GM23248 (cell line): ENCODE results near the gene RAD50. TPM values are rescaled to one million over a fixed set of nuclear protein-coding genes. Genes with fewer than 3 reads are reported as not detected.
"Not testable (repeated sequence)": the region's sequence is repeated elsewhere in the genome, so short reads cannot be mapped to it uniquely, and the experiment has no call there.

Experiments used
- DNase-seq: peaks from one replicate; pipeline ENCODE4 v3.0.0-alpha.2; 2015
- H2AFZ ChIP-seq: fragments of 200-600 bp; sonication (generic); 2 replicates; pipeline ENCODE4 v1.6.1; 2016; ENCODE audit warnings: antibody characterized with exemption
- H3F3A ChIP-seq: fragments of 200-600 bp; sonication (generic); 2 replicates; pipeline ENCODE4 v1.6.1; 2016; ENCODE audit warnings: mild to moderate bottlenecking, antibody characterized with exemption, mixed run types; ENCODE audit not compliant: insufficient read depth
- H3K27ac ChIP-seq: fragments of 200-600 bp; sonication (generic); 2 replicates; pipeline ENCODE4 v1.5.1; 2016; ENCODE audit warnings: mild to moderate bottlenecking
- H3K27me3 ChIP-seq: fragments of 200-600 bp; sonication (generic); replicated peaks from 2 replicates; pipeline ENCODE4 v1.6.1; 2016; ENCODE audit warnings: mild to moderate bottlenecking; ENCODE audit not compliant: insufficient read depth
- H3K36me3 ChIP-seq: fragments of 200-600 bp; sonication (generic); 2 replicates; pipeline ENCODE4 v1.6.1; 2016; ENCODE audit warnings: low read depth, mild to moderate bottlenecking
- H3K4me1 ChIP-seq: fragments of 200-600 bp; sonication (generic); 2 replicates; pipeline ENCODE4 v1.6.1; 2016; ENCODE audit warnings: mild to moderate bottlenecking; ENCODE audit not compliant: insufficient read depth
- H3K4me2 ChIP-seq: fragments of 200-600 bp; sonication (generic); one replicate; pipeline ENCODE4 v1.6.1; 2016; ENCODE audit warnings: mild to moderate bottlenecking; ENCODE audit not compliant: unreplicated experiment
- H3K4me3 ChIP-seq: fragments of 200-600 bp; sonication (generic); 2 replicates; pipeline ENCODE4 v1.5.1; 2016; ENCODE audit warnings: mild to moderate bottlenecking
- H3K79me2 ChIP-seq: fragments of 200-600 bp; sonication (generic); 2 replicates; pipeline ENCODE4 v1.6.1; 2016; ENCODE audit warnings: mild to moderate bottlenecking; ENCODE audit not compliant: insufficient read depth
- H3K9ac ChIP-seq: fragments of 200-600 bp; sonication (generic); 2 replicates; pipeline ENCODE4 v1.6.1; 2016; ENCODE audit warnings: mild to moderate bottlenecking
- H3K9me2 ChIP-seq: fragments of 200-600 bp; sonication (generic); 2 replicates; pipeline ENCODE4 v1.6.1; 2016; ENCODE audit warnings: mixed run types, mild to moderate bottlenecking, moderate library complexity; ENCODE audit not compliant: insufficient read depth
- H3K9me3 ChIP-seq: fragments of 200-600 bp; sonication (generic); one replicate; pipeline ENCODE4 v1.6.1; 2017; ENCODE audit warnings: low read depth
- H4K20me1 ChIP-seq: fragments of 200-600 bp; sonication (generic); 2 replicates; pipeline ENCODE4 v1.6.0; 2016; ENCODE audit not compliant: insufficient read depth
- EZH2 ChIP-seq: fragments of 200-600 bp; sonication (generic); IDR thresholded peaks from 2 replicates; pipeline ENCODE4 v1.6.1; 2018; ENCODE audit warnings: antibody characterized with exemption, mild to moderate bottlenecking; ENCODE audit not compliant: insufficient read depth, poor library complexity, severe bottlenecking
- EZH2phosphoT487 ChIP-seq: fragments of 200-600 bp; sonication (generic); IDR thresholded peaks from 2 replicates; pipeline ENCODE4 v1.6.1; 2018; ENCODE audit warnings: antibody characterized with exemption, moderate library complexity, mild to moderate bottlenecking, low read depth; ENCODE audit not compliant: insufficient read depth
- WGBS, 2 experiments: methylation state at CpG; one replicate each; pipeline ENCODE4 v1.1.6; 2015 to 2017; ENCODE audit warnings: low lambda C conversion rate in 2 of 2, low coverage in 1 of 2; ENCODE audit errors: missing lambda C conversion rate in 2 of 2; 5-methylcytosine and 5-hydroxymethylcytosine counted together
- in situ Hi-C: fragments of 300-500 bp; cut with MboI; formaldehyde crosslinking; loops from 2 replicates; pipeline ENCODE4 v1.15.0; 2020
- polyA plus RNA-seq: library from polyadenylated mRNA; unstranded; fragments of >200 nt; fragmentation: Nextera tagmentation; extraction: Ambion mirVana; gene quantifications from 2 replicates; pipeline ENCODE4 v1.2.1, GENCODE V29; 2016
- total RNA-seq: library from RNA; depleted of rRNA; stranded (reverse); fragments of >200 nt; shearing (Covaris generic); gene quantifications from 2 replicates; pipeline ENCODE4 v1.2.3, GENCODE V29; 2014; rRNA removed

RAD50 gene
- total RNA-seq (17.7 and 21.5 TPM in 2 replicates), polyA plus RNA-seq (40.9 and 44.0 TPM in 2 replicates)

DNA sequence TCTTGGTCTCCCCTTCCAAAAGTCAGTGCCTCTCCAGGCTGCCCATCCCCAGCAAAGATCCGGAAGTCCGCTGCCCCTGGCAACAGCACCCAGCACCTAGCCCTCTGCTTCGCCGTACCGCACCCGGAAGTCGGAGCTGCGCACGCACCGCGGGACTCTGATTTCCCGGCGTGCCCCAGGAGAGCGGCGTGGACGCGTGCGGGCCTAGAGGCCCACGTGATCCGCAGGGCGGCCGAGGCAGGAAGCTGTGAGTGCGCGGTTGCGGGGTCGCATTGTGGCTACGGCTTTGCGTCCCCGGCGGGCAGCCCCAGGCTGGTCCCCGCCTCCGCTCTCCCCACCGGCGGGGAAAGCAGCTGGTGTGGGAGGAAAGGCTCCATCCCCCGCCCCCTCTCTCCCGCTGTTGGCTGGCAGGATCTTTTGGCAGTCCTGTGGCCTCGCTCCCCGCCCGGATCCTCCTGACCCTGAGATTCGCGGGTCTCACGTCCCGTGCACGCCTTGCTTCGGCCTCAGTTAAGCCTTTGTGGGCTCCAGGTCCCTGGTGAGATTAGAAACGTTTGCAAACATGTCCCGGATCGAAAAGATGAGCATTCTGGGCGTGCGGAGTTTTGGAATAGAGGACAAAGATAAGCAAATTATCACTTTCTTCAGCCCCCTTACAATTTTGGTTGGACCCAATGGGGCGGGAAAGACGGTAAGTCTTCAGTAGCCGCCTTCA lies at the start of gene RAD50:
Gene RAD50 (plus strand): TSS at position 215 of the 715 bp plus-strand sequence. CDS start 348 bp downstream, at position 563.
- Histone ChIP-seq H3K4me1 (peaks cover 12% of the 10 kb centered on the region; the same call in 1 of the 2 replicates), H3K27me3 (no peaks in the 10 kb centered on the region), H3K27ac (peak within 1 kb of the TSS; percentile 78), H3F3A (peaks cover 16% of the 10 kb centered on the region; the same call in 1 of the 2 replicates), H3K9me2 (no peaks in the 10 kb centered on the region), H3K36me3 (no peaks in the 10 kb centered on the region), H4K20me1 (no peaks in the 10 kb centered on the region), H3K4me3 (peak within 1 kb of the TSS; percentile 99), H3K4me2 (peak within 1 kb of the TSS; percentile 98), H3K79me2 (peaks cover 49% of the 10 kb centered on the region), H3K9me3 (no peaks in the 10 kb centered on the region), H2AFZ (peak within 1 kb of the TSS; percentile 99), H3K9ac (peak within 1 kb of the TSS; percentile 96)
- TF ChIP-seq EZH2 (no peak), EZH2phosphoT487 (no peak)
- WGBS, 2 experiments = 1 to 3% methylated on average over 42 to 53 of the region's 53 CpGs
- peak; percentile 97 for DNase-seq
- in situ Hi-C loops = no loop called here

DNA sequence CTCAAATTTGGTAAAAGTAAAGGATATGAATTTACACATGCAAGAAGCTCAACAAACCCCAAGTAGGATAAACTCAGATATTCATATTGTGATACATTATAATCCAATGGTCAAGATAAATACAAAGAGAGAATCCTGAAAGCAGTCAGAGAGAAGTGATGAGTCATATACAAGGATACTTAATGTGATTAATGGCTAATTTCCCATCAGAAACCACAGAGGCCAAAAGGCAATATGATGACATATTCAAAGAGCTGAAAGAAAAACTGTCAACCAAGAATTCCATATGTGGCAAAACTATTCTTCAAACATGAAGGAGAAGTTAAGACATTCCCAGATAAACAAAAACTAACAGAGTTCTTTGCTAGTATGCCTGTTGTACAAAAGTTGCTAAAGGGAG lies 46.7 kb upstream of the RAD50 start:
- H4K20me1 ChIP-seq = no peaks in the 10 kb centered on the region
- DNase-seq = peak; percentile 70
- H3K79me2 ChIP-seq = no peaks in the 10 kb centered on the region
- H3K36me3 ChIP-seq = no peaks in the 10 kb centered on the region
- H3K9me2 ChIP-seq = no peaks in the 10 kb centered on the region
- H3F3A ChIP-seq = peaks cover 26% of the 10 kb centered on the region
- H3K9ac ChIP-seq = no peak overlapping the region
- H3K27ac ChIP-seq = no peak overlapping the region
- no peaks in the 10 kb centered on the region for H3K9me3 ChIP-seq
- H3K4me3 ChIP-seq = no peak overlapping the region
- no peak overlapping the region for H3K4me2 ChIP-seq
- TF ChIP-seq EZH2 (no peak), EZH2phosphoT487 (0 out of 2 replicates have a peak, but pooled peaks have one; percentile 36)
- in situ Hi-C loops = no loop called here
- no peak overlapping the region for H2AFZ ChIP-seq
- H3K27me3 ChIP-seq = no peaks in the 10 kb centered on the region
- peaks cover 20% of the 10 kb centered on the region for H3K4me1 ChIP-seq

DNA sequence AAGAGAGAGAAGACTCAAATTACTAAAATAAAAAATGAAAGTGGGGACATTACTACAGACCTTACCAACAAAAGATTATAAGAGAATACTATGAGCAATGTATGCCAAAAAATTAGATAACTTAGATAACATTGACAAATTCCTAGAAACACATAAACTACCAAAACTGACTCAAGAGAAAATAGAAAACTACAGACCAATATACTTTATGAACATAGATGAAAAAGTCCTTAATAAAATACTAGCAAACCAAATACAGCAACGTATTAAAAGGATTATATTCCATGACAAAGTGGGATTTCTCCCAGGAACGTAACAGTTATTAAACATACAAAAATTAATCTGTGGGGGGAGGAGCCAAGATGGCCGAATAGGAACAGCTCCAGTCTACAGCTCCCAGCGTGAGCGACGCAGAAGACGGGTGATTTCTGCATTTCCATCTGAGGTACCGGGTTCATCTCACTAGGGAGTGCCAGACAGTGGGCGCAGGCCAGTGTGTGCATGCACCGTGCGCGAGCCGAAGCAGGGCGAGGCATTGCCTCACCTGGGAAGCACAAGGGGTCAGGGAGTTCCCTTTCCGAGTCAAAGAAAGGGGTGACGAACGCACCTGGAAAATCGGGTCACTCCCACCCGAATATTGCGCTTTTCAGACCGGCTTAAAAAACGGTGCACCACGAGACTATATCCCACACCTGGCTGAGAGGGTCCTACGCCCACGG lies 43.0 kb upstream of the RAD50 start:
- H3K27ac ChIP-seq, DNase-seq, H3K4me3 ChIP-seq, H3K36me3 ChIP-seq, H3K27me3 ChIP-seq, H4K20me1 ChIP-seq, H3K9me2 ChIP-seq, H3K9me3 ChIP-seq, H2AFZ ChIP-seq, H3K9ac ChIP-seq, in situ Hi-C loops, H3K79me2 ChIP-seq, H3K4me1 ChIP-seq, H3K4me2 ChIP-seq: not testable (repeated sequence)
- WGBS, 2 experiments = 85 to 86% methylated on average over 6 to 25 of the region's 25 CpGs
- peaks cover 10% of the 10 kb centered on the region for H3F3A ChIP-seq

DNA sequence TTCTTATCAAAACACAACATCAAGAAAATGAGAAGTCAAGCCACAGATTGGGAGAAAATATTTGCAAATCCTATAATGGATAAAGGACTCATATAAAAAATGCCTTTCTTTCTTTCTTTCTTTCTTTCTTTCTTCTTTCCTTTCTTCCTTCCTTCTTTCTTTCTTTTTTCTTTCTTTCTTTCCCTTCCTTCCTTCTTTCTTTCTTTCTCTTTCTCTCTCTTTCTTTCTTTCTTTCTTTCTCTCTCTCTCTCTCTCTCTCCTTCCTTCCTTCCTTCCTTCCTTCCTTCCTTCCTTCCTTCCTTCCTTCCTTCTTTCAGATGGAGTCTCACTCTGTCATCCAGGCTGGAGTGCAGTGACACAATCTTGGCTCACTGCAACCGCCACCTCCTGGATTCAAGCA lies 34.7 kb upstream of the RAD50 start:
- DNase-seq, H3F3A ChIP-seq, H3K79me2 ChIP-seq, in situ Hi-C loops, H3K4me3 ChIP-seq, H3K36me3 ChIP-seq, H3K9ac ChIP-seq, H3K4me2 ChIP-seq, H3K4me1 ChIP-seq, H3K9me3 ChIP-seq, H3K27ac ChIP-seq, H3K9me2 ChIP-seq, H3K27me3 ChIP-seq, H4K20me1 ChIP-seq, H2AFZ ChIP-seq: not testable (repeated sequence)
- WGBS, 2 experiments = 73 to 80% methylated on average over 1 of the region's 1 CpG

DNA sequence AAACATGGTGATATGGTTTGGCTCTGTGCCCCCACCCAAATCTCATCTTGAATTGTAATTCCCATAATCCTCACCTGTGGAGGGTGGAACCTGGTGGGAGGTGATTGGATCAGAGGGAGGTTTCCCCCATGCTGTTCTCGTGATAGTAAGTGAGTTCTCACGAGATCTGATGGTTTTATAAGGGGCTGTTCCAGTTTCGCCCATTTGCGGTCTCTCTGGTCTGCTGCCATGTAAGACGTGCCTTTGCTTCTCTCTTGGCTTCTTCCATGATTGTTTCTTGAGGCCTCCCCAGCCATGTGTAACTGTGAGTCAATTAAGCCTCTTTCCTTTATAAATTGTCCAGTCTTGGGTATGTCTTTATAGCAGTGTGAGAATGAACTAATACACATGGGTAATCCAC lies 31.9 kb upstream of the RAD50 start:
- DNase-seq, H3K9me2 ChIP-seq, H3K4me1 ChIP-seq, in situ Hi-C loops, H4K20me1 ChIP-seq, H2AFZ ChIP-seq, H3K27ac ChIP-seq, H3K36me3 ChIP-seq, H3K4me3 ChIP-seq, H3F3A ChIP-seq, H3K79me2 ChIP-seq, H3K27me3 ChIP-seq, H3K9me3 ChIP-seq, H3K9ac ChIP-seq, H3K4me2 ChIP-seq: not testable (repeated sequence)
- 62 to 63% methylated on average over 5 of the region's 5 CpGs for WGBS, 2 experiments
